HepG2 (cell line): Measurements from ENCODE around the gene REEP2. TPM values are rescaled to one million over a fixed set of nuclear protein-coding genes. Genes with fewer than 3 reads are reported as not detected.

Source experiments
- DPF2 ChIP-seq: sonication (generic); formaldehyde crosslinking; IDR thresholded peaks from 2 replicates; pipeline ENCODE4 v1.4.0; 2020; ENCODE audit warnings: mild to moderate bottlenecking, low read depth, missing genetic modification reagents, borderline replicate concordance
- HDAC1 ChIP-seq: sonication (generic); formaldehyde crosslinking; IDR thresholded peaks from 2 replicates; pipeline ENCODE4 v1.5.1; 2020; ENCODE audit warnings: mild to moderate bottlenecking, missing genetic modification reagents
- JUN ChIP-seq: sonication (generic); formaldehyde crosslinking; IDR thresholded peaks from 2 replicates; pipeline ENCODE4 v1.4.0; 2020; ENCODE audit warnings: mild to moderate bottlenecking, missing genetic modification reagents
- MLLT10 ChIP-seq: sonication (generic); formaldehyde crosslinking; IDR thresholded peaks from 2 replicates; pipeline ENCODE4 v1.4.0; 2020; ENCODE audit warnings: missing genetic modification reagents
- POLR2A ChIP-seq, 2 experiments: IDR thresholded peaks; 2 replicates each; pipeline ENCODE4 v1.6.1; 2011; ENCODE audit warnings: low read depth in 2 of 2, low read length in 2 of 2, mild to moderate bottlenecking in 1 of 2, moderate library complexity in 1 of 2; ENCODE audit not compliant: insufficient read depth in 1 of 2
- SRF ChIP-seq: IDR thresholded peaks from 2 replicates; pipeline ENCODE4 v1.6.1; 2011; ENCODE audit warnings: mild to moderate bottlenecking, low read depth, low read length, moderate library complexity
- ZKSCAN5 ChIP-seq: sonication (generic); formaldehyde crosslinking; IDR thresholded peaks from 2 replicates; pipeline ENCODE4 v1.5.1; 2020; ENCODE audit warnings: mild to moderate bottlenecking, missing genetic modification reagents
- ZNF776 ChIP-seq: sonication (generic); formaldehyde crosslinking; IDR thresholded peaks from 2 replicates; pipeline ENCODE4 v1.4.0; 2020; ENCODE audit warnings: mild to moderate bottlenecking, missing genetic modification reagents
- ZNF788 ChIP-seq: sonication (generic); formaldehyde crosslinking; IDR thresholded peaks from 2 replicates; pipeline ENCODE4 v1.5.0; 2020; ENCODE audit warnings: mild to moderate bottlenecking, missing genetic modification reagents, borderline replicate concordance
- polyA plus RNA-seq, 8 experiments: library from polyadenylated mRNA; depleted of rRNA in 3 of 8; stranded (reverse) in 7 of 8; unstranded in 1 of 8; fragments of >200 nt; fragmentation: Illumina TruSeq in 4 of 8; extraction: Trizol in 4 of 8; gene quantifications; 2 replicates each; pipeline versions ENCODE4 v1.2.1 to v1.2.3, GENCODE V29; 2011 to 2016; ENCODE audit warnings: low read depth in 4 of 8, missing spikeins in 1 of 8, mixed read lengths in 1 of 8; ENCODE audit not compliant: insufficient read depth in 1 of 8
- total RNA-seq, 5 experiments: library from RNA; depleted of rRNA; stranded (reverse); fragments of >200 nt; fragmentation: Illumina TruSeq; extraction: Trizol; gene quantifications; 2 replicates each; pipeline ENCODE4 v1.2.3, GENCODE V29; 2016; ENCODE audit warnings: low read depth in 1 of 5
- TF ChIP-seq, protein P1 (sequence below): sonication (generic); formaldehyde crosslinking; IDR thresholded peaks from 2 replicates; pipeline ENCODE4 v1.9.0; 2021; ENCODE audit warnings: missing genetic modification reagents, borderline replicate concordance
- TF ChIP-seq, protein P2 (sequence below): sonication (generic); formaldehyde crosslinking; IDR thresholded peaks from 2 replicates; pipeline ENCODE4 v1.8.0; 2023; ENCODE audit warnings: mild to moderate bottlenecking, missing genetic modification reagents
- TF ChIP-seq, protein P3 (sequence below): sonication (generic); formaldehyde crosslinking; IDR thresholded peaks from 2 replicates; pipeline ENCODE4 v1.5.0; 2020; ENCODE audit warnings: mild to moderate bottlenecking, missing genetic modification reagents
- TF ChIP-seq, protein P4 (sequence below): sonication (generic); formaldehyde crosslinking; IDR thresholded peaks from 2 replicates; pipeline ENCODE4 v1.4.0; 2020; ENCODE audit warnings: low read depth, mild to moderate bottlenecking, missing genetic modification reagents
- TF ChIP-seq, protein P5 (sequence below): sonication (generic); formaldehyde crosslinking; IDR thresholded peaks from 2 replicates; pipeline ENCODE4 v1.8.0; 2022; ENCODE audit warnings: missing genetic modification reagents, mild to moderate bottlenecking, inconsistent platforms, borderline replicate concordance
- TF ChIP-seq, protein P6 (sequence below): sonication (generic); formaldehyde crosslinking; IDR thresholded peaks from 2 replicates; pipeline ENCODE4 v1.4.0; 2020; ENCODE audit warnings: mild to moderate bottlenecking, missing genetic modification reagents

Gene REEP2
- total and polyA plus RNA-seq, 2 of the 13 experiments (the other 11 are each of a cell fraction or from before 2014, with no cell fraction given): 5.3 to 7.8 TPM

DNA sequence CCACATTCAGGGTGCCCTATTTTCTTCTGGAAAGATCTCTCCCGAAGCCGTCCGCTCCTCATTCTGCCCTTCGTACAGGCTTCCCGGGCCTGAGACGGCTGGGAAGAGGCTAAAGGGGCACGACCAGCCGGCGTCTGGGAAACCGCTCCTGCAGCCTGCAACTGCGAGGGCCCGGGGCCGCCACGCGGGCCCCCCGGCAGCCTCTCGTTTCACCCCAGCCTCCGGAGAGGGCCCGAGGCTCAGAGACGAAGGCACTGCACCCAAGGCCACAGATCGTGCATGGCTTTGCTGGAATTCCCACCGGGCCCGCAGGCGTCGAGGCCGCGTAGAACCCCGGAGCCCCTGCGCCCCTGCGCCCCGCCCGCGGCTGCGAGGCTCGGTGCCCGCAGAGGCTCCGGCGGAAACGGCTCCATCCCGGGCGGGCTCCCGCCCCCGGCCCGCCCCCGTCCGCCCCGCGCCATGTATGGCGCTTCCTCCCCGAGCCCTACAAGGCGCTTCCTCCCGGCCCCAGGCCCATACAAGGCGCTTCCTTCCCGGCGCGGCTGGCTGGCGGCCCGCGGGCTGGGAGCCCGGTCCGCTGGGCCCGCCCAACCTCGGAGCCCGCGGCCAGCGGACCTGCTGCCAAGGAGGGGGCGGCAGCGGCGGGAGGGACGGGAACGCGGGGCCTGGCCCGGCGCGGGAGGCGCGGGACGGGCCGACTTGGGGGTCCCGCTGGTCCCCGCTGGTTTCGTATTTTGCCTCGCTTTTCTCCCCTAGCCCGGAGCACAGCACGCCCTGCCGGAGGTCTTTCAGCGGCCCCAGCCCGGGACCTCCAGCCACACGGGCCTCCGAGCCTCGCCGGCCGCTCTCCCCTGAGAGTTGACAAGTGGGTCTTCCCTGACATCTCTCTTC is 53.1 kb downstream of the REEP2 start (continued):
- TF ChIP-seq, protein P1, sequence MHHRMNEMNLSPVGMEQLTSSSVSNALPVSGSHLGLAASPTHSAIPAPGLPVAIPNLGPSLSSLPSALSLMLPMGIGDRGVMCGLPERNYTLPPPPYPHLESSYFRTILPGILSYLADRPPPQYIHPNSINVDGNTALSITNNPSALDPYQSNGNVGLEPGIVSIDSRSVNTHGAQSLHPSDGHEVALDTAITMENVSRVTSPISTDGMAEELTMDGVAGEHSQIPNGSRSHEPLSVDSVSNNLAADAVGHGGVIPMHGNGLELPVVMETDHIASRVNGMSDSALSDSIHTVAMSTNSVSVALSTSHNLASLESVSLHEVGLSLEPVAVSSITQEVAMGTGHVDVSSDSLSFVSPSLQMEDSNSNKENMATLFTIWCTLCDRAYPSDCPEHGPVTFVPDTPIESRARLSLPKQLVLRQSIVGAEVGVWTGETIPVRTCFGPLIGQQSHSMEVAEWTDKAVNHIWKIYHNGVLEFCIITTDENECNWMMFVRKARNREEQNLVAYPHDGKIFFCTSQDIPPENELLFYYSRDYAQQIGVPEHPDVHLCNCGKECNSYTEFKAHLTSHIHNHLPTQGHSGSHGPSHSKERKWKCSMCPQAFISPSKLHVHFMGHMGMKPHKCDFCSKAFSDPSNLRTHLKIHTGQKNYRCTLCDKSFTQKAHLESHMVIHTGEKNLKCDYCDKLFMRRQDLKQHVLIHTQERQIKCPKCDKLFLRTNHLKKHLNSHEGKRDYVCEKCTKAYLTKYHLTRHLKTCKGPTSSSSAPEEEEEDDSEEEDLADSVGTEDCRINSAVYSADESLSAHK (CRISPR knock-in tag): no peak
- peak; percentile 100 for TF ChIP-seq SRF
- TF ChIP-seq POLR2A (IDR thresholded peaks at IDR 0.05; ENCODE audit: insufficient read depth in 1 of 2, low read depth in 2 of 2, low read length in 2 of 2): peak in 1 of 2 experiments; percentile 72; a peak in 3 of 4 replicates
- no peak for TF ChIP-seq MLLT10 (CRISPR knock-in tag)
- no peak for TF ChIP-seq DPF2 (CRISPR knock-in tag)
- TF ChIP-seq HDAC1: no peak
- TF ChIP-seq ZKSCAN5: no peak
- TF ChIP-seq, protein P2, sequence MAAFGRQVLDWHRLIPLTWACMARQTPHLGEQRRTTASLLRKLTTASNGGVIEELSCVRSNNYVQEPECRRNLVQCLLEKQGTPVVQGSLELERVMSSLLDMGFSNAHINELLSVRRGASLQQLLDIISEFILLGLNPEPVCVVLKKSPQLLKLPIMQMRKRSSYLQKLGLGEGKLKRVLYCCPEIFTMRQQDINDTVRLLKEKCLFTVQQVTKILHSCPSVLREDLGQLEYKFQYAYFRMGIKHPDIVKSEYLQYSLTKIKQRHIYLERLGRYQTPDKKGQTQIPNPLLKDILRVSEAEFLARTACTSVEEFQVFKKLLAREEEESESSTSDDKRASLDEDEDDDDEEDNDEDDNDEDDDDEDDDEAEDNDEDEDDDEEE (CRISPR knock-in tag): no peak
- TF ChIP-seq, protein P3, sequence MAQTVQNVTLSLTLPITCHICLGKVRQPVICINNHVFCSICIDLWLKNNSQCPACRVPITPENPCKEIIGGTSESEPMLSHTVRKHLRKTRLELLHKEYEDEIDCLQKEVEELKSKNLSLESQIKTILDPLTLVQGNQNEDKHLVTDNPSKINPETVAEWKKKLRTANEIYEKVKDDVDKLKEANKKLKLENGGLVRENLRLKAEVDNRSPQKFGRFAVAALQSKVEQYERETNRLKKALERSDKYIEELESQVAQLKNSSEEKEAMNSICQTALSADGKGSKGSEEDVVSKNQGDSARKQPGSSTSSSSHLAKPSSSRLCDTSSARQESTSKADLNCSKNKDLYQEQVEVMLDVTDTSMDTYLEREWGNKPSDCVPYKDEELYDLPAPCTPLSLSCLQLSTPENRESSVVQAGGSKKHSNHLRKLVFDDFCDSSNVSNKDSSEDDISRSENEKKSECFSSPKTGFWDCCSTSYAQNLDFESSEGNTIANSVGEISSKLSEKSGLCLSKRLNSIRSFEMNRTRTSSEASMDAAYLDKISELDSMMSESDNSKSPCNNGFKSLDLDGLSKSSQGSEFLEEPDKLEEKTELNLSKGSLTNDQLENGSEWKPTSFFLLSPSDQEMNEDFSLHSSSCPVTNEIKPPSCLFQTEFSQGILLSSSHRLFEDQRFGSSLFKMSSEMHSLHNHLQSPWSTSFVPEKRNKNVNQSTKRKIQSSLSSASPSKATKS (CRISPR knock-in tag): no peak
- TF ChIP-seq, protein P4, sequence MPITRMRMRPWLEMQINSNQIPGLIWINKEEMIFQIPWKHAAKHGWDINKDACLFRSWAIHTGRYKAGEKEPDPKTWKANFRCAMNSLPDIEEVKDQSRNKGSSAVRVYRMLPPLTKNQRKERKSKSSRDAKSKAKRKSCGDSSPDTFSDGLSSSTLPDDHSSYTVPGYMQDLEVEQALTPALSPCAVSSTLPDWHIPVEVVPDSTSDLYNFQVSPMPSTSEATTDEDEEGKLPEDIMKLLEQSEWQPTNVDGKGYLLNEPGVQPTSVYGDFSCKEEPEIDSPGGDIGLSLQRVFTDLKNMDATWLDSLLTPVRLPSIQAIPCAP: 0 out of 2 replicates have a peak, but pooled peaks have one; percentile 42
- TF ChIP-seq, protein P5, sequence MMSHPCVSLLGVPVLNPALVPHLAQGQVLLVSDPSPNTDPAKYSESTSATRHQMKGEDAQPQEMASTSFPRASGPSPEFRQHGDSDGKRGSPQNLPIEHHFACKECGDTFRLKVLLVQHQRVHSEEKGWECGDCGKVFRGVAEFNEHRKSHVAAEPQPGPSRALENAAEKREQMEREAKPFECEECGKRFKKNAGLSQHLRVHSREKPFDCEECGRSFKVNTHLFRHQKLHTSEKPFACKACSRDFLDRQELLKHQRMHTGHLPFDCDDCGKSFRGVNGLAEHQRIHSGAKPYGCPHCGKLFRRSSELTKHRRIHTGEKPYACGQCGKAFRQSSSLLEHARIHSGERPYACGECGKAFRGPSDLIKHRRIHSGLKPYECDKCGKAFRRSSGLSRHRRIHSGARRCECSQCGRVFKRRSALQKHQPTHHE (CRISPR knock-in tag): peak; percentile 31; the same call in 1 of the 2 replicates
- TF ChIP-seq, protein P6, sequence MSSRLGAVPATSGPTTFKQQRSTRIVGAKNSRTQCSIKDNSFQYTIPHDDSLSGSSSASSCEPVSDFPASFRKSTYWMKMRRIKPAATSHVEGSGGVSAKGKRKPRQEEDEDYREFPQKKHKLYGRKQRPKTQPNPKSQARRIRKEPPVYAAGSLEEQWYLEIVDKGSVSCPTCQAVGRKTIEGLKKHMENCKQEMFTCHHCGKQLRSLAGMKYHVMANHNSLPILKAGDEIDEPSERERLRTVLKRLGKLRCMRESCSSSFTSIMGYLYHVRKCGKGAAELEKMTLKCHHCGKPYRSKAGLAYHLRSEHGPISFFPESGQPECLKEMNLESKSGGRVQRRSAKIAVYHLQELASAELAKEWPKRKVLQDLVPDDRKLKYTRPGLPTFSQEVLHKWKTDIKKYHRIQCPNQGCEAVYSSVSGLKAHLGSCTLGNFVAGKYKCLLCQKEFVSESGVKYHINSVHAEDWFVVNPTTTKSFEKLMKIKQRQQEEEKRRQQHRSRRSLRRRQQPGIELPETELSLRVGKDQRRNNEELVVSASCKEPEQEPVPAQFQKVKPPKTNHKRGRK (CRISPR knock-in tag): no peak
- no peak for TF ChIP-seq ZNF776
- TF ChIP-seq ZNF788 (CRISPR knock-in tag): no peak
- no peak for TF ChIP-seq JUN (CRISPR knock-in tag)
